HG03520 (cell line): ENCODE measurements around the gene SLC39A8.
"Not testable (repeated sequence)": the region's sequence is repeated elsewhere in the genome, so short reads cannot be mapped to it uniquely, and the experiment has no call there.

Source experiments
- ATAC-seq: cut with Tn5 transposase; IDR thresholded peaks from one replicate; pipeline ENCODE4 v1.9.1; 2021; ENCODE audit warnings: mild to moderate bottlenecking, moderate library complexity; ENCODE audit not compliant: unreplicated experiment

SLC39A8 gene

DNA sequence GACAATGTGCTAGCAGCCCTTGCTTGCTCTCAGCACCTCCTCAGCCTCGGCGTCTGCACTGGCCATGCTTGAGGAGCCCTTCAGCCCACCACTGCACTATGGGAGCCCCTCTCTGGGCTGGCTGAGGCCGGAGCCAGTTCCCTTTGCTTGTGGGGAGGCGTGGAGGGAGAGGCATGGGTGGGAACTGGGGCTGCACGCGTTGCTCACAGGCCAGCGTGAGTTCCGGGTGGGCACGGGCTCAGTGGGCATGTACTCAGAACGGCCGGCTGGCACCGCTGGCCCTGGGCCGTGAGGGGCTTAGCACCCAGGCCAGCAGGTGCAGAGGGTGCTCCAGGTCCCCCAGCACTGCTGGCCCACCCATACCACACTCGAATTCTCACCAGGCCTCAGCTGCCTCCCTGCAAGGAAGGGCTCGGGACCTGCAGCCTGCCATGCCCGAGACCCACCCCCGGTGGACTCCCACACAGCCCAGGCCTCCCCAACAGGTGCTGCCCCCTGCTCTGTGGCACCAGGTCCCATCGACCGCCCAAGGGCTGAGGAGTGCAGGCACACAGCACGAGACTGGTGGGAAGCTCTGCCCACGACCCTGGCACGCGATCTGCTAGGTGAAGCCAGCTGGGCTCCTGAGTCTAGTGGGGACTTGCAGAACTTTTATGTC is 100.3 kb downstream of the SLC39A8 start:
- no peak for ATAC-seq

DNA sequence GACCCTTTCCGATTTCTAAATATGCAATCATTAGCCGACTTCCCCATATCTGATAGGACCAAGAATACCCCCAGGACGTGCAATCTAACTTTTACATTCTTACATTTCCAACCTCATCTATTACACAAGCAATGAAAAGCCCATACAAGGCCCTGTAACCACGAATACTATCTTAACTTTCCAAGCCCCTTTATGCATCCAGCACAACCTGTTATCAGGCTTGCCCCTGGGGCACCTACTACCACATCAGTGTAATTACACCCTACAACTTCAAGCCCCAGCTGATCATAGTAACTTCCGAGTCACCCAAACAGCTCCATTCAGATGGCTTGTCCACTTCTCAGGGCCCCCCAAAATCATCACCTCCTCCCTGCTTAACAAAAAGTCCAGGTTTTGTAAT is 102.0 kb downstream of the SLC39A8 start:
- not testable (repeated sequence) for ATAC-seq

DNA sequence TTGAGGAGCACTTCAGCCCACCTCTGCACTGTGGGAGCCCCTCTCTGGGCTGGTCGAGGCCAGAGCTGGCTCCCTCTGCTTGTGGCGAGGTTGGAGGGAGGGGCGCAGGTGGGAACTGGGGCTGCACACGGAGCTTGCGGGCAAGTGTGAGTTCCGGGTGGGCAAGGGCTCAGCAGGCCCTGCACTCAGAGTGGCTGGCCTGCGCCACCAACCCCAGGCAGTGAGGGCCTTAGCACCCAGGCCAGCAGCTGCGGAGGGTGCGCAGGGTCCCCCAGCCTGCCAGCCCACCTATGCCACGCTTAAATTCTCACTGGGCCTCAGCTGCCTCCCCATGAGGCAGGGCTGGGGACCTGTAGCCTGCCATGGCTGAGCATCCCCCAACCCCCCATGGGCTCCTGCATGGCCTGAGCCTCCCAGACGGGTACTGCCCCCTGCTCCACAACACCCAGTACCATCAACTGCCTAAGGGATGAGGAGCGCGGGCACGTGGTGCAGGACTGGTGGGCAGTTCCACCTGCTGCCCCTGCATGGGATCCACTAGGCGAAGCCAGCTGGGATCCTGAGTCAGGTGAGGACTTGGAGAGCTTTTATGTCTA is 110.9 kb downstream of the SLC39A8 start:
- ATAC-seq: no peak

DNA sequence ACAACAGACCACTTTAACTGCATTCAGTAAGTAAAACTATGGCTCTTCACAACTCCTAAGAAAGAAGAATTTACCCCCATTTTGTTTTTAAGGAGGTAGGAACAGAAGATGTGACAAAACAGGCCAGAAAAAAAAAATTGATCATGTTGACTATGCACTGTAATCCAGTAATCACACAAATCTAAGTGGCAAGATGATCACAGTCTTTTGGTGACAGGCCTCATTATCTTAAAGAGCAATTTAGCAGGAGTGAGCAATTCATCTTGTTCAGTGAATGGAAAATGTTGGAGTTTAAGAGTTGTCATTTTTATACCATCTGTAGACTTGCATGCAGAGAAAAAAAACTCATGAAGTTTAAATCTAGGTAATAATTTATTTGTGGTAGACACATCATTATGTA is 115.1 kb downstream of the SLC39A8 start:
- no peak for ATAC-seq

DNA sequence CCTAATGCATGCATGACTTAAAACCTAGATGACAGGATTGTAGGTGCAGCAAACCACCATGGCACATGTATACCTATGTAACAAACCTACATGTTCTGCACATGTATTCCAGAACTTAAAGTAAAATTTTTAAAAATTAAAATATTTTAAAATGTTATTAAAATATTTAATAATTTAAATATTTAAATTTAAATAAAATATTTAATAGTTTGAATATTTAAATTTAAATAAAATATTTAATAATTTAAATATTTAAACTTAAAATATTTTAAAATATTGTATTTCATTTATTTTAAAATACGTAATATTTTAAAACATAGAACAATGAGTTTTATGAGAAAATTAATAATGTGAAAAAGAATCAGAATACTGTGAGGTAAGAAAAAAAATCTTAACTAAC is 117.9 kb downstream of the SLC39A8 start:
- no peak for ATAC-seq

DNA sequence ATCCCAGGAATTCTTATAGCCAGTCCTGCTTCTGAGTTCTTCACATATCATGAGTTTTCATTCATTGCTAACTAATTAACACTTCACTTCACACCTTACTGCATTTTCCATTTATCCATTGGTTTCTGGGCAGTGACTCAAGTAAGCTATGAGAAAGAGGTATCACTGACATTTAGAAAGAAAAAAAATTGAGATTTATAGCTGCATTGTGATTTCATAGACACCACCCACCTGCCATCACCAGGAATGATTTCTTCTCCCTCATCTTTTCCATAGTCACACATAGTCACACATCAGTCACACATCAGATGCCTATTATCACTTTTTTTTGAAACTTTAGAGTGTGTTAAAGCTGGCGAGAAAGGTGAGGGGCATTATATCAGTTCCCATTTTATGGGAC is 121.8 kb downstream of the SLC39A8 start:
- ATAC-seq: no peak

DNA sequence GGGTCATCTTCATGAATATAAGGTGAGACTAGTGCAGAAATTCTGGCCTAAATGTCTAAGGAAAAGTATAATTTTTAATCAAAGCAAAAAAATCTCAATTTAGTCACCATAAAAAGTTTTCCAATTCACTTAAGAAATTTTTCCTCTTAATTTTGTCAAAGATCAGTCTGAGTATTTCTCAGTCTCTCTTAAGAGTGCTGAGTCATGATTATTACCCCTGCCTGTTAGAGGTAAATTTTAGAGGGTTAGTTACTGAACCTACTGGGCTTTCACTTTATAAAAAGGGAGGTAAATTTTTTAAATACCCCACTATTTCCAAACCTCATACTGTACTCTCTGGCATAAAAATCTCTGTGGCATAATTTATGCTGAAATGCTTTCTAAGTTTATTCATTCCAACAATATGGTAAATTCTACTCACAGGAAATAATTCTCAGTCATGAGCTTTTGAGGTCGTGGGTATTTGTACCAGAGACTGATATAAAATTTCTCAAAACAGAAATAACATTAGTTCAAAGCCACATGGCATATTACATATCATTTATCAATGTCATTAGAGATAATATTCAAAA is 122.4 kb downstream of the SLC39A8 start:
- ATAC-seq: no peak

DNA sequence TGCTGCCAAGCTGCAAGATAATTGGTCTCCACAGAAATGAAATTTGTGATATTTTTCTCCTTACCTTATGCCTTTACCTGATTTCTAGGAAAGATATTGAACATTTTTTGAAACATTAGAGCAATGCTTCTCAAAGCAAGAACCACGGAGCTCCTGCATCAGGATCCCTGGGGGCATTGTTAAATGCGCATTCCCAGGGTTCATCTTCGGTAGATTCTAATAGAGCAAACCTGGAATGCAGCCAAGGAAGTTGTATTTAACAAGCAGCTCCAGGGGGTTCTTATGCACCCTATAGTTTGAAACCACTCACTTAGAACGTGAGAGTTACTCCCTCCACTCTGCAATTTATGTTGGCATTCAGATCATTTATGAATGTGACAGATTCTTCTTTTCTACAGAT is 126.2 kb downstream of the SLC39A8 start:
- ATAC-seq: no peak

DNA sequence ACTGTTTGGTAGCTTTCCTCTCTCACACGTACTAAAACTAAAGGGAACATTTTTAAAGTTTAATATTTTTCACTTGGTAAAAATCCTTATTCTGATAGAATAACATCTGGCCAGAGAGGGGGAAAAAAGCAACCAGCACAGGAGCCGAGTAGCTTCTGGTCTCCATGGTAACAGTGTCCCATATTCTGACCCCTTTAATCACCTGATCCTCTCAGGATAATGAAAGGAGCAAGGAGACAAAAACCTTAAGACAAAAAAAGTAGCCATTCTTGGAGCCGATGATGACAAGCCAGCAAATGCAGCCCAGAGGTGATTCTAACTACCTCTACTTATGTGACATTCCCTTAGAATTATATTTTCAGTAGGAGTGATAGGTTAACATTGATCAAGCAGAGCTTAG is 126.6 kb downstream of the SLC39A8 start:
- no peak for ATAC-seq

DNA sequence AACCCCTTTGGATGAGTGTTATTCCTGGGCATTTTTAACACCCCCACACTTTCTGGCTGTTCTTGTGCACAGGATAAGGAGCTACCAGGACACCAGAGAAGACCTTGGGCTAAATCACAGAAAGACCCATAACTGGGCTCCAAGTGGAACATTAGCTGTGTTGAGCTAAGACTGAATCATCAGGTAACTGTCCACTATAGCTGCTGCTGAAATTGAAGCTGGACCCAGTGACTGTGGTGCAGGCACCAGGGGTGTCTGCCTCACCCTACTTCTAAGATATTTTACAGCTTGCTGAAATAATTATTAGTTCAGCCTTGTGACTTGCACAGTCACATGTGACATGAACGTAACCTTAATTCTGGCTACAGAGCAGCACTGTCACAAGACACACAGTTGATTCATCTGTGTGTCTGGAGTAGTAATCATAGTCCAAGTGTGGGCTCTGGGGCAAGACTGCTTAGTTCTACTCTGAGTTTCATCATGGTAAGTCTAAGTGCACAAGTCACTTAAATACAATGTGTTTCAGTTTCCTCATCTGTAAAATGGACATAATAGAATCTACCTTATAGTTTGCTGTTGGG is 127.4 kb downstream of the SLC39A8 start:
- no peak for ATAC-seq

DNA sequence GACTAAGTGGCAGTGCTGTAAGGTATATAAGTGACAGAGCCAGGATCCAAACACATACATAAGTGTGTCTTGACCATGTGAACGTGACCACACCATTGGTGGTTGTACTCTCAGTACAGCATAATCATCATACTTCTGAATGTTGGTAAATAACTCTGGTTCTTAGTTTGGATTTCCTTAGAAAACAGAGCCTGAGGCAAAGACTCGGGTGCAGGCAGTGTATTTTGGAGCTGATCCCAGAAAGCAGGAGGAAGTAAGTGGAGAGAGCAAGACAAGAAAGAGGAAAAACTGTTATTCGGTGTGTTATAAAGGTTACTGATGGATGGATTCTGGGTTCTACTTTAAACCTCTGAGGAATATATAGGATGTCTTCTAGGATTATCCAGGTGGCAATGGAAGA is 127.9 kb downstream of the SLC39A8 start:
- ATAC-seq: no peak

DNA sequence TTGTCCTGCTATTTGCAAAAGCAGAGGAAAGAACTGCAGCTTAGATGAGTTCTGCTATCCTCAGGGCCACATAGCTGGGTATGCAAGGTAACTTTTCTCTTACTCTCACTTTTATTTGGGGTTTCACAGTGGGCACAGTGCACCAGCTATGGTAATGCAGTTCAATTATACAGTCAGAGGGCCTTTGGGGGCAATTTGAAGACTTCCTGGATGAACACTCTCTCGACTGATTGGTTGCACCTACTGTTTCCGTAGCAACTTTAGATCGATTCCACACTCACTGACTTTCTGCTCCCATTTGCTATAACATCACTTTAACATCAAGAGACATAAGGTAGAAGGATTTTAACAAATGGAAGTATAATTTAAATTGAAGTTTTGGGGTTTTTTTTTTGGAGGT is 128.6 kb downstream of the SLC39A8 start:
- ATAC-seq: no peak

DNA sequence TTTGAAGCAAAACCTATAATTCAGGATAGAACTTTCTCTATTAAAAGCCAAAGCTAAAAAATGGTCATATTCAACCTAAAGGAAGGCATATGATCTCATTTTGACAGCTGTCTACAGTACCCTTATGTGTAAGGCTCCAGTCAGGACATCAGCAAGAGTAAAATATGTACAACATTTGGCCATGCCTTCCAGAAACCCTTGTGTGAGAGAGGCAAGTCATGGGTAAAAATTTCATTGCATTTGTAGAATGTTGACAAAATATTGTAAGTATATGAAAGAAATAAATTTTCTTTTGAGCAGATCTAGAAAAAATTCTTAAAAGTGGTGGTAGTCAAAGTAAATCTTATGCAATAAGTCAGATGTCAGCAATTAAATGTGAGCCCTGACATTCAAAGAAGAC is 132.3 kb downstream of the SLC39A8 start:
- no peak for ATAC-seq
